OCI-LY1 (cell line): ENCODE data around the gene GNAT3.

Source experiments
- EZH2 ChIP-seq: fragments of 200-600 bp; sonication (generic), shearing (Covaris generic); IDR thresholded peaks from 2 replicates; pipeline ENCODE4 v1.8.0; 2017; ENCODE audit warnings: borderline replicate concordance, mixed run types, mild to moderate bottlenecking, antibody characterized with exemption, low read length, moderate library complexity, mixed read lengths
- TF ChIP-seq, protein P1 (sequence below): fragments of 200-600 bp; sonication (generic), shearing (Covaris generic); IDR thresholded peaks from 2 replicates; pipeline ENCODE4 v1.5.1; 2017; ENCODE audit warnings: mild to moderate bottlenecking, antibody characterized with exemption, low read length, moderate library complexity, mixed read lengths

DNA sequence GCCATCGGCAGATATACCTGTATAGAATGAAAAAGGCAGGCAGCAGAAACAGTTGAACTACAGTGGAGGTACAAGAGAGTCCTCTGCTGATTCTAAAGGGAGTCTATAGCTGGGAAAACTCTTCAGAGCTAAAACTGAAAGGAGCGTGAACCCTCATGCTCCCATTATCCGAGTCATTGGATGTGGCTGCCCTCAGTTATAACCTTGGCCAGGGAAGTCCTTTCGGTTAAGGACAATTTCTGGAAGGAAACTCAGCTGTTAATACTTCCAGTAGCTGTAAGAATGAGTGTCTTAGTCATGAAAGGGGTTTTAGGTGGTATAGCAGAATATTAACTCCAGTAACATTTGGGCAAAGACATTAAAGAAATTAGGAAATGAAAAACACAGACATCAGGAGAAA lies 14.6 kb upstream of the GNAT3 start:
- TF ChIP-seq, protein P1, sequence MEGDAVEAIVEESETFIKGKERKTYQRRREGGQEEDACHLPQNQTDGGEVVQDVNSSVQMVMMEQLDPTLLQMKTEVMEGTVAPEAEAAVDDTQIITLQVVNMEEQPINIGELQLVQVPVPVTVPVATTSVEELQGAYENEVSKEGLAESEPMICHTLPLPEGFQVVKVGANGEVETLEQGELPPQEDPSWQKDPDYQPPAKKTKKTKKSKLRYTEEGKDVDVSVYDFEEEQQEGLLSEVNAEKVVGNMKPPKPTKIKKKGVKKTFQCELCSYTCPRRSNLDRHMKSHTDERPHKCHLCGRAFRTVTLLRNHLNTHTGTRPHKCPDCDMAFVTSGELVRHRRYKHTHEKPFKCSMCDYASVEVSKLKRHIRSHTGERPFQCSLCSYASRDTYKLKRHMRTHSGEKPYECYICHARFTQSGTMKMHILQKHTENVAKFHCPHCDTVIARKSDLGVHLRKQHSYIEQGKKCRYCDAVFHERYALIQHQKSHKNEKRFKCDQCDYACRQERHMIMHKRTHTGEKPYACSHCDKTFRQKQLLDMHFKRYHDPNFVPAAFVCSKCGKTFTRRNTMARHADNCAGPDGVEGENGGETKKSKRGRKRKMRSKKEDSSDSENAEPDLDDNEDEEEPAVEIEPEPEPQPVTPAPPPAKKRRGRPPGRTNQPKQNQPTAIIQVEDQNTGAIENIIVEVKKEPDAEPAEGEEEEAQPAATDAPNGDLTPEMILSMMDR: no peak
- TF ChIP-seq EZH2: no peak
